Endothelial cell of umbilical vein (primary cell): Measurements from ENCODE around the gene ATXN7L1. TPM values are rescaled to one million over a fixed set of nuclear protein-coding genes. Genes with fewer than 3 reads are reported as not detected.
"Not testable (repeated sequence)": the region's sequence is repeated elsewhere in the genome, so short reads cannot be mapped to it uniquely, and the experiment has no call there.

ENCODE experiments used
- BruUV-seq: library from RNA; stranded (reverse); fragments of 400-500 nt; replicated peaks from 2 replicates; lab custom pipeline; 2021; lab: Mats Ljungman, UMichigan
- CTCF ChIA-PET: fragments of 300-600, 350-600 bp; sonication (Branson Sonifier 250); formaldehyde crosslinking; loops from one replicate; lab custom pipeline; 2021; ENCODE audit warnings: antibody characterized with exemption, inconsistent platforms; lab: Charles Lee
- POLR2A ChIA-PET: fragments of 300-600, 350-600 bp; sonication (Branson Sonifier 250); formaldehyde crosslinking; loops from one replicate; lab custom pipeline; 2021; ENCODE audit warnings: antibody characterized with exemption, inconsistent platforms; lab: Charles Lee
- DNase-seq: peaks from one replicate; pipeline ENCODE4 v3.0.0-alpha.2; 2011; ENCODE audit warnings: low read depth, low spot score
- FAIRE-seq: peaks from 2 replicates; lab custom pipeline; 2011; peaks lifted over from hg19 to GRCh38; lab: Jason Lieb, UNC
- H2AFZ ChIP-seq: 2 replicates; pipeline ENCODE4 v1.6.0; 2012; ENCODE audit warnings: low read depth, low read length, control low read depth, inconsistent platforms
- H3K27ac ChIP-seq: 2 replicates; pipeline ENCODE4 v1.5.1; 2011; ENCODE audit warnings: low read depth, mild to moderate bottlenecking, control low read depth, low read length, moderate library complexity; ENCODE audit not compliant: insufficient read depth
- H3K27me3 ChIP-seq, 2 experiments: 2 replicates each; pipeline versions ENCODE4 v1.6.0 to v1.6.1; 2011; ENCODE audit warnings: low read length in 2 of 2, mixed read lengths in 1 of 2; ENCODE audit not compliant: control insufficient read depth in 2 of 2, insufficient read depth in 2 of 2
- H3K36me3 ChIP-seq, 2 experiments: 2 replicates in 1 of 2; 3 replicates in 1 of 2; pipeline ENCODE4 v1.5.1; 2011; ENCODE audit warnings: low read length in 2 of 2, mild to moderate bottlenecking in 1 of 2, moderate library complexity in 1 of 2; ENCODE audit not compliant: control insufficient read depth in 2 of 2, insufficient read depth in 2 of 2; ENCODE audit errors: extremely low read depth in 1 of 2
- H3K4me1 ChIP-seq: 3 replicates; pipeline ENCODE4 v1.5.1; 2011; ENCODE audit warnings: mild to moderate bottlenecking, low read length; ENCODE audit not compliant: control insufficient read depth, insufficient read depth; ENCODE audit errors: extremely low read depth
- H3K4me2 ChIP-seq: 2 replicates; pipeline ENCODE4 v1.6.1; 2011; ENCODE audit warnings: low read length, control low read depth, mixed read lengths; ENCODE audit not compliant: insufficient read depth
- H3K4me3 ChIP-seq, 3 experiments: fragments of 200-600 bp in 1 of 3; sonication (generic), shearing (Covaris generic) in 1 of 3; replicated peaks in 1 of 3; 2 replicates each; pipeline ENCODE4 v1.5.1; 2011 to 2016; ENCODE audit warnings: control low read depth in 3 of 3, low read length in 3 of 3, mild to moderate bottlenecking in 2 of 3, inconsistent platforms in 1 of 3, low read depth in 1 of 3, moderate library complexity in 1 of 3; ENCODE audit not compliant: insufficient read depth in 1 of 3
- H3K79me2 ChIP-seq: 2 replicates; pipeline ENCODE4 v1.6.0; 2012; ENCODE audit warnings: low read length, inconsistent platforms; ENCODE audit not compliant: control insufficient read depth, insufficient read depth
- H3K9ac ChIP-seq: replicated peaks from 2 replicates; pipeline ENCODE3; 2011; ENCODE audit warnings: low read length, control low read depth; ENCODE audit not compliant: insufficient read depth; ENCODE audit errors: extremely low read depth
- H3K9me1 ChIP-seq: replicated peaks from 3 replicates; pipeline ENCODE4 v1.6.0; 2011; ENCODE audit warnings: mild to moderate bottlenecking, low read length; ENCODE audit not compliant: control insufficient read depth, insufficient read depth; ENCODE audit errors: extremely low read depth
- H3K9me3 ChIP-seq: replicated peaks from 2 replicates; pipeline ENCODE4 v1.5.1; 2012; ENCODE audit warnings: low read length, inconsistent platforms; ENCODE audit not compliant: control insufficient read depth, insufficient read depth
- H4K20me1 ChIP-seq: replicated peaks from 2 replicates; pipeline ENCODE3; 2011; ENCODE audit warnings: mild to moderate bottlenecking, low read length; ENCODE audit not compliant: control insufficient read depth, insufficient read depth; ENCODE audit errors: extremely low read depth
- CTCF ChIP-seq, 2 donors: IDR thresholded peaks; 1 replicate in 1 of 2; 2 replicates in 1 of 2; pipeline ENCODE4 v1.5.1; 2011; ENCODE audit warnings: low read length in 2 of 2, mild to moderate bottlenecking in 2 of 2, moderate library complexity in 2 of 2, control low read depth in 1 of 2, inconsistent platforms in 1 of 2, low read depth in 1 of 2; ENCODE audit not compliant: insufficient read depth in 1 of 2; ENCODE audit errors: extremely low read depth in 1 of 2
- EZH2 ChIP-seq: IDR thresholded peaks from 2 replicates; pipeline ENCODE4 v1.6.1; 2012; ENCODE audit warnings: borderline replicate concordance, low read depth, mild to moderate bottlenecking, moderate library complexity, low read length, inconsistent platforms; ENCODE audit not compliant: severe bottlenecking
- FOS ChIP-seq: IDR thresholded peaks from 2 replicates; pipeline ENCODE4 v1.6.1; 2011; ENCODE audit warnings: mild to moderate bottlenecking, low read length, moderate library complexity, borderline replicate concordance; ENCODE audit not compliant: insufficient read depth
- GATA2 ChIP-seq: IDR thresholded peaks from 2 replicates; pipeline ENCODE4 v1.7.0; 2011; ENCODE audit warnings: low read depth, mild to moderate bottlenecking, moderate library complexity, mixed read lengths, low read length; ENCODE audit not compliant: insufficient read length, insufficient read depth
- JUN ChIP-seq: IDR thresholded peaks from 2 replicates; pipeline ENCODE4 v1.6.1; 2011; ENCODE audit warnings: borderline replicate concordance, low read depth; ENCODE audit not compliant: insufficient read length, insufficient read depth
- MAX ChIP-seq: IDR thresholded peaks from 2 replicates; pipeline ENCODE4 v1.6.1; 2011; ENCODE audit not compliant: insufficient read depth, insufficient read length
- MYC ChIP-seq: IDR thresholded peaks from one replicate; pipeline ENCODE4 v1.6.1; 2011; ENCODE audit warnings: mild to moderate bottlenecking, low read depth, low read length
- POLR2A ChIP-seq: IDR thresholded peaks from 2 replicates; pipeline ENCODE4 v1.6.1; 2012; ENCODE audit warnings: low read depth, mild to moderate bottlenecking, control low read depth, low read length
- POLR2AphosphoS5 ChIP-seq: IDR thresholded peaks from 2 replicates; pipeline ENCODE4 v1.6.1; 2012; ENCODE audit warnings: low read depth, mild to moderate bottlenecking, control low read depth, low read length, moderate library complexity; ENCODE audit not compliant: insufficient read depth
- dilution Hi-C: fragments of 300-500 bp; cut with MboI; formaldehyde crosslinking; loops from one replicate; pipeline ENCODE4 v1.15.0; 2019; ENCODE audit warnings: low sequenced_read_pairs; ENCODE audit not compliant: extremely low pct_ligation_motif_present
- intact Hi-C: fragments of 100-400 bp; cut with micrococcal nuclease; formaldehyde crosslinking; loops from one replicate; pipeline ENCODE4 v1.10.0; 2022
- polyA plus RNA-seq, 4 experiments: library from polyadenylated mRNA; depleted of rRNA in 3 of 4; stranded (reverse) in 3 of 4; unstranded in 1 of 4; fragments of >200 nt; gene quantifications; 2 replicates each; pipeline versions ENCODE4 v1.2.1 to v1.2.3, GENCODE V29; 2011 to 2012; ENCODE audit warnings: missing spikeins in 1 of 4
- total RNA-seq: library from RNA; stranded (reverse); gene quantifications from 2 replicates; pipeline ENCODE4 v1.2.3, GENCODE V29; 2021

The ATXN7L1 gene
- total and polyA plus RNA-seq, 2 donors (not counting 3 experiments of a cell fraction or from before 2014, with no cell fraction given): 4.6 to 15.6 TPM

GRCh38 chr7:105711726-105712402 lies 164.5 kb downstream of the ATXN7L1 start:
- Histone ChIP-seq H3K9me3 (no peaks in the 10 kb centered on the region), H3K9ac (no peak overlapping the region), H3K4me2 (no peak overlapping the region), H3K4me3 (no peak overlapping the region), H4K20me1 (no peaks in the 10 kb centered on the region), H2AFZ (no peak overlapping the region), H3K9me1 (no peaks in the 10 kb centered on the region), H3K4me1 (peaks cover 9% of the 10 kb centered on the region), H3K27me3 (no peaks in the 10 kb centered on the region), H3K27ac (no peak overlapping the region), H3K36me3 (no peaks in the 10 kb centered on the region), H3K79me2 (no peaks in the 10 kb centered on the region)
- FAIRE-seq (no peak), DNase-seq (no peak)
- dilution Hi-C loops: no loop called here
- TF ChIP-seq JUN (no peak), EZH2 (no peak), POLR2A (no peak), POLR2AphosphoS5 (no peak), CTCF (IDR thresholded peaks at IDR 0.05; ENCODE audit: extremely low read depth in 1 of 2, insufficient read depth in 1 of 2, low read depth in 1 of 2, low read length in 2 of 2) (no peak), MYC (no peak), FOS (no peak), GATA2 (no peak), MAX (no peak)
- ChIA-PET CTCF (no interaction called here), POLR2A (no interaction called here)
- intact Hi-C loops: no loop called here
- BruUV-seq: no TSS peak

- H3K27me3 ChIP-seq, BruUV-seq, H2AFZ ChIP-seq, H3K79me2 ChIP-seq, intact Hi-C loops, DNase-seq, H3K27ac ChIP-seq, H3K9me1 ChIP-seq, H3K9me3 ChIP-seq, POLR2A ChIA-PET, dilution Hi-C loops, CTCF ChIA-PET, H3K4me2 ChIP-seq, H3K36me3 ChIP-seq, H4K20me1 ChIP-seq, H3K4me1 ChIP-seq, FAIRE-seq, H3K9ac ChIP-seq, H3K4me3 ChIP-seq: not testable (repeated sequence)
These were observed 165.7 kb downstream of the ATXN7L1 start for GRCh38 chr7:105710720-105711119.
